GM18519 (cell line): Measurements from ENCODE around the gene IGSF23.

Experiments used
- ATAC-seq: cut with Tn5 transposase; IDR thresholded peaks from one replicate; pipeline ENCODE4 v1.9.1; 2021; ENCODE audit warnings: mild to moderate bottlenecking, moderate library complexity; ENCODE audit not compliant: unreplicated experiment, low FRiP score

Gene IGSF23

GRCh38 chr19:44613295-44614178, at the start of gene IGSF23:
TSS of gene IGSF23 (plus strand) at chr19:44613563. CDS start at chr19:44613646, 83 bp downstream.
- no peak for ATAC-seq

- no peak for ATAC-seq
Observed at GRCh38 chr19:44566984-44567383, 46.4 kb upstream of the IGSF23 start.

GRCh38 chr19:44567745-44568144, 45.6 kb upstream of the IGSF23 start:
- ATAC-seq: no peak

- ATAC-seq: no peak
Observed at GRCh38 chr19:44570603-44570983, 42.8 kb upstream of the IGSF23 start.

- no peak for ATAC-seq
Observed at GRCh38 chr19:44570984-44571684, 42.2 kb upstream of the IGSF23 start.

- no peak for ATAC-seq
Observed at GRCh38 chr19:44571830-44572580, 41.4 kb upstream of the IGSF23 start.

- no peak for ATAC-seq
Observed at GRCh38 chr19:44572581-44572900, 40.8 kb upstream of the IGSF23 start.

- no peak for ATAC-seq
Observed at GRCh38 chr19:44573183-44573582, 40.2 kb upstream of the IGSF23 start.

GRCh38 chr19:44573627-44574026, 39.7 kb upstream of the IGSF23 start:
- ATAC-seq: no peak

GRCh38 chr19:44574186-44574950, 39.0 kb upstream of the IGSF23 start:
- no peak for ATAC-seq

- ATAC-seq: no peak
Observed at GRCh38 chr19:44575116-44575700, 38.2 kb upstream of the IGSF23 start.

- no peak for ATAC-seq
Observed at GRCh38 chr19:44576843-44577565, 36.4 kb upstream of the IGSF23 start.

- ATAC-seq: no peak
Observed at GRCh38 chr19:44577566-44577874, 35.8 kb upstream of the IGSF23 start.

- no peak for ATAC-seq
Observed at GRCh38 chr19:44579663-44580365, 33.5 kb upstream of the IGSF23 start.

- ATAC-seq: no peak
Observed at GRCh38 chr19:44580366-44580895, 32.9 kb upstream of the IGSF23 start.

GRCh38 chr19:44581288-44581687, 32.1 kb upstream of the IGSF23 start:
- ATAC-seq: no peak

GRCh38 chr19:44582581-44583265, 30.6 kb upstream of the IGSF23 start:
- no peak for ATAC-seq
